ENCODE data around the gene ASTN2. TPM values are rescaled to one million over a fixed set of nuclear protein-coding genes. Genes with fewer than 3 reads are reported as not detected.

The ASTN2 gene
- total RNA-seq, 1 donor from 2014 or later = 12.2 TPM

DNA sequence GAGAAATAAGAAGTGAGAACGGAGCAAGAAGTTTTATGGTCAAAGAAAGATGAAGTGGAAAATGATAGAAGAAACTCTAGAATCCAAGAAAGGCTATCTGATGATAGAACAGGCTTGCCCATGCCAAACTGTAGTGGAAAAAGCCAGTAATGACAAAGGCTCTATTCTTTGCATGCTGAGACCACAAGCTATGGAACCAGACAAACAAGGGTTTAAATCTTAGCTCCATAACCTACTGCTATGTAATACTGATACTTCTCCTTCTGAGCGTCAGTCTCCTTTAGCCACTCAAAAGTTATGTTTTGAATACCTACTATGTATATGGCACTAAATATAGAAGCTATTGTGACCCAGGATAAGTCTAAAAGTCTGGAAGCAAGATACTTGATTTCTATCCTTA, 778.9 kb downstream of the ASTN2 start:
- DNase-seq (ENCODE audit: low read depth) = no peak
- Histone ChIP-seq H3K4me3 (ENCODE audit: low read depth, low read length) (no peak overlapping the region), H3K27me3 (ENCODE audit: control insufficient read depth, insufficient read depth, low read length) (no peaks in the 10 kb centered on the region), H3K36me3 (ENCODE audit: control insufficient read depth, insufficient read depth, low read length) (no peaks in the 10 kb centered on the region)
- TF ChIP-seq, protein P1, sequence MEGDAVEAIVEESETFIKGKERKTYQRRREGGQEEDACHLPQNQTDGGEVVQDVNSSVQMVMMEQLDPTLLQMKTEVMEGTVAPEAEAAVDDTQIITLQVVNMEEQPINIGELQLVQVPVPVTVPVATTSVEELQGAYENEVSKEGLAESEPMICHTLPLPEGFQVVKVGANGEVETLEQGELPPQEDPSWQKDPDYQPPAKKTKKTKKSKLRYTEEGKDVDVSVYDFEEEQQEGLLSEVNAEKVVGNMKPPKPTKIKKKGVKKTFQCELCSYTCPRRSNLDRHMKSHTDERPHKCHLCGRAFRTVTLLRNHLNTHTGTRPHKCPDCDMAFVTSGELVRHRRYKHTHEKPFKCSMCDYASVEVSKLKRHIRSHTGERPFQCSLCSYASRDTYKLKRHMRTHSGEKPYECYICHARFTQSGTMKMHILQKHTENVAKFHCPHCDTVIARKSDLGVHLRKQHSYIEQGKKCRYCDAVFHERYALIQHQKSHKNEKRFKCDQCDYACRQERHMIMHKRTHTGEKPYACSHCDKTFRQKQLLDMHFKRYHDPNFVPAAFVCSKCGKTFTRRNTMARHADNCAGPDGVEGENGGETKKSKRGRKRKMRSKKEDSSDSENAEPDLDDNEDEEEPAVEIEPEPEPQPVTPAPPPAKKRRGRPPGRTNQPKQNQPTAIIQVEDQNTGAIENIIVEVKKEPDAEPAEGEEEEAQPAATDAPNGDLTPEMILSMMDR (IDR thresholded peaks at IDR 0.05; ENCODE audit: insufficient read depth, low read length, poor library complexity, severe bottlenecking) = no peak

DNA sequence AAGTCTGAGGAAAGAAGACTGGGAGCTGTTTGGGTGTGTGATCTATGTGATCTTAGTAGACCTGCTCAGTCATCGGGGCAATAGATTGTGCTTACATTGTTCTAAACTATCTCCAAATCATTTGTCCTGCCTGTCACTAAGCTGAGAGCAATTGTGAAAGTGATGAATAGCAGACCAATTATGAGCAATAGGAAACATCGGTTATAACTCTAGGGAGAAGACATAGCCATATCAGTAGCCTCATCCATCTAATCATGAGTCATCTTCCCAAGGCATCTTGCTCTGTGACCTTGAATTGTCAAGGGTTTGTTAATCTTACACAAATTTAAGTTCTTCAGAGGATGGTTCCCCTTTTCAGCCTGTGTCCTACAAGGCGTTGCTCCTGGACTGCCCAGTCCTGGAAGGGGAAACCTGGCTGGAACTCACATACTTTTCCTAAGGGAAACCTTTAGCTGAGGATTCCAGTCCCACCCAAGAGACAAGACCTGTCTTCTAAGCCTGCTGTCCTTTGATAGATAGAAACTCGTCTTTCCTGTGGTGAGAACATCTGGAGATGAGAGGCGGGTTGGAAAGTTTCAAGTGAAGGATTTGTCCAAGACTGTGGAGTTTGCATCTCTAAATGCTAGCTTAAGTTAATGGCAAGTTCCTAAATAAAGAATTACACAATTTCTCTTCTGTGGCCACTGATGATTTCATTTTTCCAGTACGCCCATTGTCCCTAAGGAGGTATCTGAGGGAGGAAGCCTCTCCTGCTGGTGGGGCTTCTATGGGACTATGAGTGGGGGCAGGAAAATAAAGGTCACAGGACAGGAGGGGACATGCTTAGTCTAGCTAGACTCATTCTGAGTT, 781.6 kb downstream of the ASTN2 start:
- DNase-seq (ENCODE audit: low read depth) = no peak

DNA sequence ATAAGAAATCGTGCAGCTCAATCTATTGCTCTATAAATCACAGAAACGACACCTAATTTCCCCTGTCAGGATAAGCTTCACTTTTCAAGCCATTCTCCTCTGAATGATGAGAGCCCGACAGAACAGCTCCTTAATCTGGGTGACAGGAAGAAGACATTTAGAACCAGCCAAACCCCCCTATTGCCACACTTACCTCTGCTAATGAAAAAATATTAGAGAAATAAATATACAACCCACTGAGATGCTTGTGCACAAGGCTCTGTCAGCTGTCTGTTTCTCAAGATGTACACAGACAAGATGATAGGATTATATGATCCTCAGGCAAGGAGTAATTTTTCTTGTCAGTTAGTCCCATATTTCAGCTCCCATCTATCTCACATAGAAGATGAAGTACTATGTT, 785.2 kb downstream of the ASTN2 start:
- DNase-seq (ENCODE audit: low read depth) = no peak
- Histone ChIP-seq H3K36me3 (ENCODE audit: control insufficient read depth, insufficient read depth, low read length) (no peaks in the 10 kb centered on the region), H3K4me3 (ENCODE audit: low read depth, low read length) (no peak overlapping the region), H3K27me3 (ENCODE audit: control insufficient read depth, insufficient read depth, low read length) (no peaks in the 10 kb centered on the region)
- TF ChIP-seq, protein P1 (IDR thresholded peaks at IDR 0.05; ENCODE audit: insufficient read depth, low read length, poor library complexity, severe bottlenecking) = no peak

More for the DNA sequence above, 781.6 kb downstream of the ASTN2 start:
- TF ChIP-seq, protein P1 (IDR thresholded peaks at IDR 0.05; ENCODE audit: insufficient read depth, low read length, poor library complexity, severe bottlenecking) = no peak
- H3K27me3 ChIP-seq (ENCODE audit: control insufficient read depth, insufficient read depth, low read length) = no peaks in the 10 kb centered on the region
- H3K36me3 ChIP-seq (ENCODE audit: control insufficient read depth, insufficient read depth, low read length) = no peaks in the 10 kb centered on the region
- H3K4me3 ChIP-seq (ENCODE audit: low read depth, low read length) = no peak overlapping the region

DNA sequence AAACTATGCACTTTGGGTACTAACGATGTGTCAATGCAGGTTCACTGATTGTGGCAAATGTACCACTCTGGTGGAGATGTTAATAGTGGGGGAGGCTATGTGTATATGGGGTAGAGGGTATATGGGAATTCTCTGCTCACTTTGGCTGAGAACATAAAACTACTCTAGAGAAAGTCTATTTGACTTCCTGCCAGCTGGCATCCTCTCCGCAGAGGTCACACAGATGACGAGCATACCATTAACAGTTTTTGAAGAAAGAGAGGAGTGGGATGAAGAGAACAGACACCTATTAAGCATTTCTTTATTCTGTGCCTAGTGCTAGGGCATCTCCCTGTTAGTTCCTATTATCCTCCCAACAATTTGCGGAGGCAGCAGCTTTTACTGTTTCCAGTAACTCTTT, 786.1 kb downstream of the ASTN2 start:
- Histone ChIP-seq H3K36me3 (ENCODE audit: control insufficient read depth, insufficient read depth, low read length) (no peaks in the 10 kb centered on the region), H3K4me3 (ENCODE audit: low read depth, low read length) (no peak overlapping the region), H3K27me3 (ENCODE audit: control insufficient read depth, insufficient read depth, low read length) (no peaks in the 10 kb centered on the region)
- TF ChIP-seq, protein P1 (IDR thresholded peaks at IDR 0.05; ENCODE audit: insufficient read depth, low read length, poor library complexity, severe bottlenecking) = no peak
- no peak for DNase-seq (ENCODE audit: low read depth)

DNA sequence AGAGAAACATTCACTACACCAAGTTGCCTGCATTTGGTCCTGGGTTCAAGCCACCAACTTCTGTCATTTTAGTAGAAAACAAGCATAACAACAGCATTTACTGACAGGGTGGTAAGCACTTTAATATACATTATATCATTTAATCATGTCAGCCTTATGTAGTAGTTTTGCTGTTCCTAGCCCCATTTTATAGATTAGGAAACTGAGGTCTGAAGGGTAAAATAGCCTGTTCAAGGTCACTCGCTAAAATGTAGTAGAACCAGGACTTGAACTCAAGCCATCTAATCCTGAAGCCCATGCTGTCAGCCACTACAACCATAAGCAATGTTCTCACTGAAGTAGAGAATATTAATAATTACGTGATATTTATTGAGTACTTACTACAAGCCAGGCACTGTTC, 787.4 kb downstream of the ASTN2 start:
- TF ChIP-seq, protein P1 (IDR thresholded peaks at IDR 0.05; ENCODE audit: insufficient read depth, low read length, poor library complexity, severe bottlenecking) = no peak
- Histone ChIP-seq H3K27me3 (ENCODE audit: control insufficient read depth, insufficient read depth, low read length) (no peaks in the 10 kb centered on the region), H3K4me3 (ENCODE audit: low read depth, low read length) (no peak overlapping the region), H3K36me3 (ENCODE audit: control insufficient read depth, insufficient read depth, low read length) (no peaks in the 10 kb centered on the region)
- DNase-seq (ENCODE audit: low read depth) = no peak

DNA sequence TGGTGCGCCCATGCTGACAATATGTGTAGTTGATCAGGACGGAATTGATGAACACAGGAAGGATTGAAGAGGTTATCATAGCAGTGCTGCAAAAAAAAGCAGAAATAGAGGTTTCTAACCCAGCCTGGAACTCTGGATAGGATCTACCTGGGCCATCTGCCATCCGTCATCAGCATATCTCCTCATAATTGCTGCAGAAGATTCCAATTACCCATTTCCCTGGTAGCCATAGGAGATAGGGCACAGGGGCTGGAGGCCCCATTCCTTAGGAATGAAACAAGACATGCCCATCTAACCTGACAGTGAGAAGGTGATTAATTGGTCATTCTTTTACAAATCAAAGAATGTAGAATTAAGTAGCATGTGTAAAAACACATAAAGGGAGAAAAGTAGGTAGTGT, 788.1 kb downstream of the ASTN2 start:
- Histone ChIP-seq H3K4me3 (ENCODE audit: low read depth, low read length) (no peak overlapping the region), H3K36me3 (ENCODE audit: control insufficient read depth, insufficient read depth, low read length) (no peaks in the 10 kb centered on the region), H3K27me3 (ENCODE audit: control insufficient read depth, insufficient read depth, low read length) (no peaks in the 10 kb centered on the region)
- TF ChIP-seq, protein P1 (IDR thresholded peaks at IDR 0.05; ENCODE audit: insufficient read depth, low read length, poor library complexity, severe bottlenecking) = no peak
- no peak for DNase-seq (ENCODE audit: low read depth)
